Central memory CD4-positive, alpha-beta T cell (primary cell): ENCODE results near the gene USPL1.

Source experiments
- DNase-seq: peaks from one replicate; pipeline ENCODE4 v3.0.0; 2022

Gene USPL1

DNA sequence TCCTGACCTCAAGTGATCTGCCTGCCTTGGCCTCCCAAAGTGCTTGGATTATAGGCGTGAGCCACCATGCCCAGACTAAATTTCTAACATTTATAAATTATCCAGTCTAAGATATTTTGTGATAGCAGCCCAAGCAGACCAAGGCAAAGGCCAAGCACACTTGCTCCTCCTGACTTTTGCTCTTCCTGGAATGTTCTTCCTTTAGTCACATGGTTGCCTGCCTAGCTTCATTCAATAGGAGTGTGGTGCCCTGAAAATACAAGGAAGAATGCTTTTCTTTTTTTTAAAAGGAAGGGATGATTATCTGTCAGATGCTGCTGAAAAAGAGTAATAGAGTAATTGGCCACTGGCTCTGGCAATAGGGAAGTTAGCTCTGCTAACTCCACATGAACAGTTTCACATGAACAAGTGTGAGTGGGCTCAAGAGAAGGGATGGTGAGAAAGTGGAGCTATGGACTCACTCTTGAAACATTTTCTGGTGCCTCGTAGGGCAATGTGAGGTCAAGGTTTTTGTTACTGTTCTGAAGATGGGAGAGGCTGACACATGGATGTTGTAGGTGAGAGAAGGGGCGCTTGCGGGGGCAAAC is 47.1 kb downstream of the USPL1 start:
- DNase-seq = no peak

DNA sequence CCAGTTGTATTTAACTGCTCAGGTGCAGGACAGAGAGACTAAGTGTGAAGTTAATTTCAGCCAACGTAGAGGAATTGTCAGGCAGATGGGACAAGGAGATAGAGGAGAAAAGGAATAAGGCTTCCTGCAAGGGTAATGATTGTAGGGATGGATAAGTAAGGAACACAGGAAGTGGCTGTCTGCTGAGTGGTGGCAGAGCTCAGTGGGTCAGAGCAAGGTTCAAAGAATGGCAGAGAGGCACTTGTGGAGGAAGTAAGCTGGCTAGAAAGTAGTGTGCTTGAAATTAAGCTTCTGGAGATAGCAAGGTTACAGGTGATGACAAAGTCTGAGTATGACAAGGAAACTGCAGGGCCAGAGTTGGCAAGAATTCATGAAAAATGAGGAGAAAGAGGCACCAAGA is 47.9 kb downstream of the USPL1 start:
- DNase-seq = no peak

DNA sequence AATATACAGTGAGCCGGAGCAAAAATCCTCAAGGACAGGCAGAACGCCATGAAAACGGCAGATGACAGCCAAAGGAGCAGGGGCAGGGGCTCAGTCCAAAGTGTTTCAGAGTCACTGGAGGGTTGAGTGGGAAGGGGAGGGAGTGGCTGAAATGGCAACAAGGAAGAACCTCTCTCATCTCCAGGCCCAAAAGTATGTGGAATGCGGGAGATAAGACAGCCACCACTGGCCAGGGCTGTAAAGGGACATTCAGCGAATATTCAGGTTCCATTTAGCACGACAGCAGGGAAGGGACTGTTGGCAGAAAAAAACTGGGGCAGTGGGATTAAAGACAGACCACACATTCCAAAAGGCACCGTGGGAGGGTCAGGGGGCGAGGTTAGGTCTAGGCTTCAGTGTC is 48.4 kb downstream of the USPL1 start:
- no peak for DNase-seq

DNA sequence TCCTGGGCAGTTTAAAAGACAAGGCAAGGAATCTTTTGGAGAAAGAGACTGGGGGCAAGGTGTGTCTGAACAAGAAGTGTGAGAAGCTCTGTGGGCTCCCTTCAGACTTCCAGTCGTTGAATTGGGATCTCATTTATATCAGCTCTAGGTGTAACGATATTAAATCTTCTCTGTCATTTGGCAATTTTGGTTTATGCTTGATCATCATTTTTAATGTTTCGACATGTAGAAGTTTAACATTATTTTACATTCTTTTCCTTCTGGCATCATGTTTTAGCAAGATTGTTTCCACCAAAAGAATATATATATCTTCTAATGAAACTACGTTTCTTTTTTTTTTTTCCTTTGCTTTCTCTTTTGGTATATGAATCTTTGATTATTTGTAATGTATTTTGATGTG is 49.3 kb downstream of the USPL1 start:
- no peak for DNase-seq

DNA sequence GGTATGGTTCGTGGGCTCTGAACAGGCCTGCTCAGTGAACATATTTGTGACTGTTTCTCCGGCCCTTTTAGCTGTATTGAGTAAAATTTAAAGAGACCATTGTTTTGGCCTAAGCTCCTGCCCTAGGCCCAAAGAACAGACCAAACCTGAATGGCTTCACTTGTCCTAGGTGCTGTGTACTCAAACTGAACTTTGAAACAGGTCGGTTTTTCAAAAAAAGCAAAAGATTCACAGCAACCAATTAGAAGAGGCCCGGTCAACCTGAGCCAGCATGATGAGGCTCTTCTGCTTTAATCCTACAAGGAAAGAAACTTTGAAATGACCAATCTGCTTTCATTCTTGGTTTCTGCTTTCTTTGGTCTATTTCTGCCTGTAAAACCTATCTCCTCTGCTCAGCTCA is 50.6 kb downstream of the USPL1 start:
- DNase-seq = no peak

DNA sequence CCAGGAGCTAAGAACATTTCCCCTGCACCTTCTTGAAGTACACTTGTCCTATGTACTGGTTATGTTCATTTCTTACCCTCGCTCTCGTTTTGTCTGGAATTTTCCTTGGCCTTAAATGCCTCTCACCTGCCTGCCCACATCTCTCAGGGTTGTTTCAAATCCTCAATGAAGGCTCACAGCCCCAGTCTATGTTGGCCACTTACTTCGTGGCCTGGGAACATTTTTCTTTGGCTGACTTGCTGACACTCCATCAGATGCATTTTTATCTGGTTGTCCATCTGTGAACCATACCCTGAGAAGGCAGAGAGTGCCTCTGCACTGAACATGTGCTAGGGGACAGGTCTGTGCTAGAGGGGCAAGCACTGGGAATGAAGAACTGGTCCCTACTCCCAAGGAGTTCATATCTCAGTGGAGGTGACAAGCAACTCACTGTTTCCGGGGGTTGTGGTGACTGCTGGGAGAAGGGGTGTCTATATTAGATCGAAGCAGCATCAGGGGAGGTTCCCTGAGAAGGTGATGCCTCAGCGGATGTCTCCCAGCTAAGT is 53.6 kb downstream of the USPL1 start:
- no peak for DNase-seq

DNA sequence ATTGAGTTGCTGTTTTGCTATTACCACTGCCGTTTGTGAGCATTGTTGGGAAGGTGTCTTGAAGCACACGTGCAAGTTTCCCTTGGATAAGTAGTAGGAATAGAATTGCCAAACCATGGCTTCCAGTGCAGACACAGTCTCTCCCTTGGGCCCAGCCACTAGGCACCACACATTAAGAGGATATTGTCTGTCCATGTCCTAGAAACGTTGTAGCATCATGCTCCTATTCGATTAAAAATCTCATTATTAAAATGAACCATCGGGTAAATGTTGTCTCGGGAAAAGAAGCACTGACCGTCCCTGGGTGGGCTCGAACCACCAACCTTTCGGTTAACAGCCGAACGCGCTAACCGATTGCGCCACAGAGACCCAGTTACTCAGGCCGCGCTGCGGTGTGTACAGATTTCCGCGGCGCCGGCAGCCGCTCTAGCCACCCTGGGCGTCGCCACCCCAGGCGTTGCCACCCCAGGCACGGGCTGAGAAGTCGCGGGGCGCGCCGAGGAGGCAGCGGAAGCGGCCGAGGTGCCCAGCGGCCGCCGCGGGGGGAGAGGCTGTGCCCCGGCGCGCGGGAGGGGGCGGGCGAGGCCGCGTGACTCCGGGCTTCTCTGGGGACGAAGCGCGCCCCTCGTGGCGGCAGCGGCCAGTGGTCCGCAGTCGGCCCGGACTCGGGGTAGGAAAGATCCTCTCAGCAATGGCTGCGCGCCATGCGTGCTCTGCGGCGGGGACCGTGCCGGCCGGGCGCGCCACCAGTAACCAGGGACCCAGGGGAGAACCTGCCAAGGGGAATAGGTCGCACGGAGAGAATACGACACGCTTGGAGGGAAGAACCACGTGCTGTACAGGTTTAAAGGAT is 56.2 kb downstream of the USPL1 start:
- DNase-seq = peak; percentile 89

DNA sequence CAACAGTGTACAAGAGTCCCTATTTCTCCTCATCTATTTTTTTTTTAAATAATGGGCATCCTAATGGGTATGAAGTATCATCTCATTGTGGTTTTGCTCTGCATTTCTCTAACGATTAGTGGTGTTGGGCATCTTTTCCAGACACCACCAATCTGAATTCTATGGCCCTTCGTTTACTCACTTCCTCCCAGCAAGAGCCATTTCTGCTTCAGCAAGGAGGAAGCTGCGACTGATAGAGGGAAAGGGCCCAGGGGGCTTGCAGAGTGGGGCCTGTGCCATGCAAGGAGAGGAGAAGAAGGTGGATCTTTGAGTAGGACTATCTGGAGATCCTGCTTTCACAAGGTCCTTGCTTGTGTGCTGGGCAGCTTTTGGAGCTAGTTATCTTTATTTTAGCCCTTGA is 58.0 kb downstream of the USPL1 start:
- no peak for DNase-seq

DNA sequence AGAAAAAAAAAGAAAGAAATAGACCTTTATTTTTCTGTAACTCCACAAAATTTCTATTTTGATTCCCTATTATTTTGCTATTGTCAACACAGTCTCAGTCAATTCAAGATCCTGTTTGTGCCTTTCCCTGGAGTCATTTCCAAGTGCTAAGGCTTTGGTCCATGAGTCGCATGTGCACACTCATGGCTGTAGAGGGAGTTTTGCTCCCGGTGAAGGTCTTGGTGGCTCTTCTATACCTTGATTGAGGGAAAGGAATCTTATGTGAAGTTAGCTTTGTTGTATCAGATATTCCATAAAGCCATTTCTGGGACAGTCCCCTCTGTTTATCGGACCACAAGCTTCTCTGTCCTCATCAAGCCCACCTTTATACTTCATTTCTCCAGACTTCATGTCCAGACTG is 59.0 kb downstream of the USPL1 start:
- no peak for DNase-seq

DNA sequence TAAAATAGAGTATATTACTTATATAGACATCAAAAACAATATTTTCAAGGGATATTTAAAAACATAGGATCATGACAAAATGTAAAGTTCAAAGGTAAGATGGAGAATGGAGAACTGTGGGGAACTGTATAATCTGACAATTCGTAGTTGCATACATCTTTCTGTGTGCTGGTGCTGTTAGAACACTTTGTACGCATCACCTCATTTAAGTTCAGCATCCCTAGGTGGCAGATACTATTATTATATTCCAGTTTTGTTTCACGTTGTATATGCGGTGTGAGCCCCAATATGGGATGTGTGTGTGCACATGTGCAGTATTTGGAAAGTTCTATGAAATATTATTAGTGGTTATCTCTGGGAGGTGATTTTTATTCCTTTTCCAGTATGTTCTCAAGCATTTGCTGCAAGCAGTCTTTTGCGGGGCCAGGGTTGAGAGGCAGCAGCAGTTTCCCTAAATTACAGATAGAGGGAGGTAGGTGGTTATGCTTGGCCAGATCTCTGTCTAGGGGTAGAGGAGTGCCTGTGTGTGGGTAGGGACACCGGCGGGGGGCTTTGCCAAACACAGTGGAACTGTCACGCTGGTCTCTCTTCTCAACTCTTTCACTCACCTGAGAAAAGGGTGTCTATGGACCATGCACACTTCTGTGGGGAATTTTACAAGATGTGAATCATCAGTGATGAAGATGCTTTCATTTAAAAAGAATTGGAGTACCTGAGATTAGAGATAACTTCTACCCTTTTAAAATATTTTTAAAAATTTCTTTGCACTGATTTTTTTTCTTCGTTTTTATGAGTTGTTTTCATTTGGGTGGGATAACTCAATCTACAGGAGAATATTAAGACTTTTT is 62.0 kb downstream of the USPL1 start:
- DNase-seq = peak; percentile 38

DNA sequence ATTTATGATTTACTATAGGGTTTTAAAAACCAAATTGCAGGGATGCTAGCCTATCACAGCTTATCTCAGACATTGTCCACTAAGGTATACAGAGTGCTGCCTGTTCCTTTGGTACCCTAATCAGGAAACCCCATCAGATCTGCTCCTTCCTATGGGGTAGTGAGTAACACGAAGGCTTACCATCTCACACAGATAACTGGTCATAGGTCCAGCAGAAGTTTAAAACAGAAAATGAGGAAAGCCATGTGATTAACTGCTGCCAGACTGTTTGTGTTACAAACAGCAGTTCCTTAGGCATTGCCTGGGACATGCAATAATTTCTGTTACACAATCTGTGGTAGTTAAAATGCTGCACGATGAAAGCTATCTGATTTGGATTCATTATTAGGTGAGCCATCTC is 64.1 kb downstream of the USPL1 start:
- no peak for DNase-seq

DNA sequence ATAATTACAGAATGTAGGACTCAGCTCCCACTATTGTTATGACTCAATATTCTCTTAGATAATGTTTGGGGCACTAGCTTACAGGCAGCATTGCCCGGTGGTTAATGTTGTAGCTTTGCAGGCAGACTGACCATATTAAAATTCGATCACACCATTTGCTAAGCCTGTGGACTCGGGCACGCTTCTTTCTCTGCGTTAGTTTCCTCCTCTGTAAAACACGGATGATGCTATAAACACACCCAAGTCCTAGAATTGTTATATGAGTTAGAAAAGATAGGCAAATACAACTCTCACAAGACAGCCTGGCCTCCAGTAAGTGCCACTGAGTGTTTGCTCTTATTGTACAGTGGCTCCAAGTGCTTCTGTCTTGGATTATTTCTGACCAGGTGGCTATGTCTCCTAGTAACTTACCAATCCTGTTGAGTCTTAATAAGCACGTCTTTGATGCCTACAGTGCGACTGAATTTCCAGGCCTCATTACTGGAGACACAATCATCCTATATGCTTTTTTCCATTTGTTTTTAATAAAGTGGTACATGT is 67.7 kb downstream of the USPL1 start:
- no peak for DNase-seq

DNA sequence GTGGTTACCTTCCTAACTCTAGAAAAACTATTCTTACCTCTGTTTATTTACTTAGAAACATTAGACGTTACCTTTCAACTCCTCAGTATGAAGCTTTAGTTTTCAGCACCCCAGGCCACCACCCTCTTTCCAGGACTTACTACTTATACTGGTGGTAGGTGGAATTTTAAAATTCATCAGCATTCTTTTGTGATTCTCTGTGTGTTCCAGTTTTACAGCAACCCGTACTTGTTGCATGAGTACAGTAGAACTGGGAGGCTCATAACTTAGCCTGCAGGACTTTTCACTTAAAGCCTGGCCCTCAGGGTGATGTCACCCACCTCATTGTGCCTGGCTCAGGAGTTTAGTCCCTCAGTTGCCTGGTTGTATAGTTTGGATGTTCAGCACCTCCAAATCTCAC is 68.3 kb downstream of the USPL1 start:
- DNase-seq = no peak

DNA sequence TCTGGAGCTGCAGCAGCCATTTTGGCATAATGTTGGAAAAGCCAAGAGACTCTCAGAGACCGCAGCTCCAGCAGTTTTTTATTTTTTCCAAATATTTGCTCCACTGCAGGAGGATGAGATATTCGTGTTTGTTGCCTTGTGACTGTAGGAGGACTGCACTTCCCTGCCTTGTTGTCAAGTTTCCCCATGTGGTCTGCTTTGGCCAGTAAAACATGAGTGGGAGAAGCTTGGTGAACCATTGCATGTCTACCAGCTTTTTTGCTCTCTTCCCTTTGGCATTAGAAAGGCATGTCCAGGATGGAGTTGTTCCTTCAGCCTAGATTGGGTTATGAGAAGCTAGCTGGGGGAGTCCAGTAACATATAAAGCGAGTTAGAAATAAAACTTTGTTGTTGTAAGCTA is 69.9 kb downstream of the USPL1 start:
- no peak for DNase-seq

DNA sequence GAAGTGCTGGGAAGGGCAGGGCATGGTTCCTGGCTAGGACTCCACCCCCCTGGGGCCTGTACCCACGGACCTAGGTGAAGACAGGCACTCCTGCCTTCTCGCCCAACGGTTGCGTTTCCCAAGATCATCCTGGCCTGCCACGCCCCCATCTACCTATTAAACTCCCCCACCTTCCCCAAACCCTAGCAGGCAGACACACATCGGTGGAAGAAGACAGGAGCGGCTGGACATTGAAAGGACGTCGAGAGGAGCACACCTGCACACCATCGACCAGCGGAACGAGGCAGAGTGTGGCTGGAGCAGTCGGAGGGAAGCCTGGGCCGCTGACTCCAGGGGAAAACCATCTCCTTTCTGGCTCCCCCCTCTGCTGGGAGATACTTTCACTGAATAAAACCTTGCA is 72.0 kb downstream of the USPL1 start:
- no peak for DNase-seq

DNA sequence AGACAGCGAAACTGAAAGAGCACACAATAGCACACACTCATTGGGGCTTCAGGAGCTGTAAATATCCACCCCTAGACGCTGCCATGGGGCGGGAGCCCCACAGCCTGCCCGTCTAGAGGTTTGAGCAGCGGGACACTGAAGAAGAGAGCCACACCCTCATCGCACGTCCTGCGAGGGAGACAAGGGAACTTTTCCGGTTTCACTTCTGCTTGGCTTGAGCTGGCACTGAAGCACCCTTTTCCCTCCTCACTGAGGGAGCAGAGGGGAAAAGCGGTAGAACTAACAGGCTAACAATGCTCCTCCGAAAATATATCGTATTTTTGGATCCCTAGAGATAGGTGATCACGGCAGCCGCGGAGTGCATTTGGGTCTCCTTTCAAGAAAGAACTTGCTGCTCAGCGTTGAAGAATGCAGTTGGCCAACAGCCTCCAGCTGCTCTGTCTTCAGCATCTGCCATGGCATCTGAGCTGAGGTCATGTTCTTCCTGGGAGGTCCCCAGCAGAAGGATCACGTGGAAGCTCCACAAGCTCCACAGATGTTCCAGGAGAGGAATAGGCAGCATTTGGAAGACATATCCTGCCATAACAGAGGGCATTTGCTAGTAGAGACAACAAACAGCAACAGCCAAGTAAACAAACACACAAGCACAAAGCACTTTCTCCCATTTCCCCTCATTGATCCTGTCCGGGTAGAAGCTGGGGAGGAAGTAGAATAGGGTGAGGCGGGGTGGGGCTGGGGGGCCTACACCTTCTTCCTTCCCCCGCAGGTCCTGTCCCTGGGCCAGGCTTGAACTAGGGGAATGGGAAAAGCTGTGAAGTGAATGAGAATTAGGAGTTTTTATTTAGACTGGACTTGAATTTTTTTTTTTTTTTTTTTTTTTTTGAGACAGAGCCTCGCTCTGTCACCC is 72.8 kb downstream of the USPL1 start:
- DNase-seq = peak; percentile 16

DNA sequence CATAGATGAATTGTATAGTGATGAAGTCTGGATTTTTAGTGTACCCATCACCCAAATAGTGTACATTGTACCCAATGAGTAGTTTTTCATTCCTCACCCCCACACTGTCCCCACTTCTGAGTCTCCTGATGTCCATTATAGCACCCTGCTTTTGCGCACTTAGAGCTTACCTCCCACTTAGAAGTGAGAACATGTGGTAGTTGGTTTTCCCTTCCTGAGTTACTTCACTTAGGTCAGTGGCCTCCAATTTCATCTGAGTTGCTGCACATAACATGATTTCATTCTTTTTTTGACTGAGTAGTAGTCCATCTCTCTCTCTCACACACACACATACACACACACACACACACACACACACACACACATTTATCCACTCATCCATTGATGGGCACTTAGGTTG is 74.4 kb downstream of the USPL1 start:
- no peak for DNase-seq

DNA sequence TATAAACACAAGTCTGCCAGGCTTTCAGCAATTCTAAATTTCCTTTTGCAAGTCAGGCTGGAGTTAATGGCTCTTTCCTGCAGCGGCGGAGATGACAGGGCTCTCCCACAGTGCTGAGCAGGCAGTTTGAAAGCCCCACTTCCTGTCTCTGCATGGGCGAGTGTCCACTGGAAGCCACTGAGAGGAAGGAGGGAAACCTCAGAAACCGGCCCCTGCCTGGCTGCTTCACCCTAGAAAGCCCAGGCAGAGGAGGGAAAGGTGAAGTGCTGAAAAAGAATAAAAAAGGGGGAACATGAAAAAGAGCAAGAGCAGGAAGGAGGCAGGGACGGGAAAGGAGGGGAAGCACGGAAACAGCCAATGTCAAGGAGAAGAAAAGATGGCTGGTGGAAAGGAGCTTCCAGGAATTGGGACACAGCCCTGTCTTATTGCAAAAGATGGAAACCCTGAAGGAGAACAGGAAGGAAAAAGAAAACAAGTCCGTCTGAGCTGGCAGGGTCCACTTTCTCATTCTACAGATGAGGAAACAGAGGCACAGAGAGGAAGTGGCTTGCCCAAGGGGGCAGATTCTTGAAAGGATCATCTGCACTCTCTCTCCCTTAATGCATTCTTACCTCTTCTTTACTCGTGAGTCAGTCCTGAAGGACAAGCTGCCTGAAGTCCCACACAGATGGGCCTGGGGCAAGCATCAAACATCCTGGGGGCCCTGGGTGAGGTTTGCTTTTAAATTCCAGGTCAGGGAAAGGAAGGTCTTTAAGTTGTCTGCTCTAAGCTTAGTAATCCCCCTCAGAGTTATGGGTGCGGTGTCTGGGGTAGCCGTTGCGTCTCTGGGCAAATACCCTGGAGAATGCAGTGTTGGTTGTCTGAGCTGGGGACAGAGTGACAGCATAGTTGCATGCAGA is 78.8 kb downstream of the USPL1 start:
- DNase-seq = no peak

DNA sequence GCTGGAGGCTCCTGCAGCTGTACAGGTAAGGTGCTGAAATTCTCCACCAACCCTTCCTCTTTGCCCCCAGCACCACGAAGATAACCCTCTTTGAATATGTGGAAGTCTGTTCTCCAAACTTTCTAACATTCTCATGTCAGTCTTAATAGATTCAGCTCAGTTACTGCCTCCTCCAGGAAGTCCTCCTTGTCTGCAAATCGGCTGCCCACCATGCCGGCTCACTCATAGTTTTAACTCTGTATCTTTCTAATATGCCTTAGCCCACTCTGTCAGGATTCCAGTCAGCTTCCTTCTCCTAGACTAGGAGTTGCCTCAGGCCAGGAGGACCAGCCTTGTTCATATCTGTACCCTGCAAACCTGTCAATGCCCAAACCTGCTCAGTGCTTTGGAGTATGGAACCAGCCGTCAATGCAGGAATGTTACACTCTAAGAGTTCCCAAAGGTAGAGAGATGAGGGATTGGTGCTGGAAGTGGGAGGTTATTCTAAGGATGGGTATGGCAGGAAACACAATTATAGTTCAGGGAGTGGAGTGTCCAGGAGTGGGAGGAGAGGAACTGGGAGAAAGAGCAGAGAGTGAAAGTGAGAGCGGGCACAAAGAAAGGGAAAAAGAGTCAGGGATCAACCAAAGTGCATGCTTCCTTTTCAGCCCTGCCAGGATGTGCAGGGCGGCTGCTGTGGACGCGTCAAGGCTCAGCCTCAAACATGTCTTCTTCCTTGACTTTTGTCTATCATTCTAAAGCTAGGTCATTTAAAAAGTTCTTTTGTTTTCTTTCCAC is 79.6 kb downstream of the USPL1 start:
- no peak for DNase-seq

DNA sequence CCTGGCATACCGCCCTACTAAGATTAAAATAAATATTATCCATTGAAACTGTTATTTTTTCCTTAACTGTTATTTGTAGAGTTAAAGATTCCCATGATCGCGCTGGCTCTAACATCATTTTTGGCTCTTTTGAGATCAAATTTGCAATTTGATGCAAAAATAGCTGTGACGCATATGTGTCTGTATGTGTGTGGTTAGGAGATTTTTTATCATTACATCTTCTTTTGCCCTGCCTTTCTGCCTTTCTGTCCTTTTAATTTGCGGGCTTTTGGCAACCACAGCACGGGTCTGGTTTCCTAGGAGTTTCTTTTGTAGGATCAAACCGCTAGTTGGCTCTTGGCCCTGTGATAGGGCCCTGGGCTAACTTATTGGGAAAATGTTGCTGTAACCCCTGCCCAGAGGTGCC is 80.3 kb downstream of the USPL1 start:
- no peak for DNase-seq
